ENCODE results near the gene UTP25. TPM values are rescaled to one million over a fixed set of nuclear protein-coding genes. Genes with fewer than 3 reads are reported as not detected.

UTP25 gene
- total and polyA plus RNA-seq, 12 donors: 2.2 to 11.6 (median 7.8) TPM

DNA sequence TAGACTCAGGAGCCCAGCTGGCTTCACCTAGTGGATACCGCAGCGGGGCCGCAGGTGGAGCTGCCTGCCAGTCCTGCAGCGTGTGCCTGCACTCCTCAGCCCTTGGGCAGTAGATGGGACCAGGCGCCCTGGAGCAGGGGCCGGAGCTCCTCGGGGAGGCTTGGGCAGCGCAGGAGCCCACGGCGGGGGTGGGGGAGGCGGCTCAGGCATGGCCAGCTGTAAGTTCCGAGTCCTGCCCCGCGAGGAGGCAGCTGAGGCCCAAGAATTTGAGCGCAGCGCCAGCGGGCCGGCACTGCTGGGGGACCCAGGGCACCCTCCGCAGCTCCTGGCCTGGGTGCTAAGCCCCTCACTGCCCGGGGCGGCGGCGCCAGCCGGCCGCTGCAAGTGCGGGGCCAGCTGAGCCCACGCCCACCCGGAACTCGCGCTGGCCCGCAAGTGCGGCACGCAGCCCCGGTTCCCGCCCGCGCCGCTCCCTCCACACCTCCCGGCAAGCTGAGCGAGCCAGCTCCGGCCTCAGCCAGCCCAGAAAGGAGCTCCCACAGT is 30.9 kb downstream of the UTP25 start:
- no peak for TF ChIP-seq POLR2A (IDR thresholded peaks at IDR 0.05)
- TF ChIP-seq, protein P1, sequence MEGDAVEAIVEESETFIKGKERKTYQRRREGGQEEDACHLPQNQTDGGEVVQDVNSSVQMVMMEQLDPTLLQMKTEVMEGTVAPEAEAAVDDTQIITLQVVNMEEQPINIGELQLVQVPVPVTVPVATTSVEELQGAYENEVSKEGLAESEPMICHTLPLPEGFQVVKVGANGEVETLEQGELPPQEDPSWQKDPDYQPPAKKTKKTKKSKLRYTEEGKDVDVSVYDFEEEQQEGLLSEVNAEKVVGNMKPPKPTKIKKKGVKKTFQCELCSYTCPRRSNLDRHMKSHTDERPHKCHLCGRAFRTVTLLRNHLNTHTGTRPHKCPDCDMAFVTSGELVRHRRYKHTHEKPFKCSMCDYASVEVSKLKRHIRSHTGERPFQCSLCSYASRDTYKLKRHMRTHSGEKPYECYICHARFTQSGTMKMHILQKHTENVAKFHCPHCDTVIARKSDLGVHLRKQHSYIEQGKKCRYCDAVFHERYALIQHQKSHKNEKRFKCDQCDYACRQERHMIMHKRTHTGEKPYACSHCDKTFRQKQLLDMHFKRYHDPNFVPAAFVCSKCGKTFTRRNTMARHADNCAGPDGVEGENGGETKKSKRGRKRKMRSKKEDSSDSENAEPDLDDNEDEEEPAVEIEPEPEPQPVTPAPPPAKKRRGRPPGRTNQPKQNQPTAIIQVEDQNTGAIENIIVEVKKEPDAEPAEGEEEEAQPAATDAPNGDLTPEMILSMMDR (IDR thresholded peaks at IDR 0.05): no peak
- H3K4me3 ChIP-seq: no peak overlapping the region
- H3K27ac ChIP-seq: no peak overlapping the region
- H3K9me3 ChIP-seq (replicated peaks in 1 of 3): no peaks in the 10 kb centered on the region
- H3K27me3 ChIP-seq: no peaks in the 10 kb centered on the region
- DNase-seq: no peak
- WGBS, 4 donors: 91 to 95% (median 94%) methylated on average over 9 to 41 of the region's 41 CpGs
- no peaks in the 10 kb centered on the region for H3K4me1 ChIP-seq (replicated peaks in 1 of 2)
- peaks cover 0 to 9% of the 10 kb centered on the region in 2 donors for H3K36me3 ChIP-seq (replicated peaks in 1 of 2)
- intact Hi-C loops (cut with DNase I): loop anchor here in 1 of 2 donors (5.0 kb wide), 1 partner anchor 134 kb away; no protein-coding TSS in a partner anchor

DNA sequence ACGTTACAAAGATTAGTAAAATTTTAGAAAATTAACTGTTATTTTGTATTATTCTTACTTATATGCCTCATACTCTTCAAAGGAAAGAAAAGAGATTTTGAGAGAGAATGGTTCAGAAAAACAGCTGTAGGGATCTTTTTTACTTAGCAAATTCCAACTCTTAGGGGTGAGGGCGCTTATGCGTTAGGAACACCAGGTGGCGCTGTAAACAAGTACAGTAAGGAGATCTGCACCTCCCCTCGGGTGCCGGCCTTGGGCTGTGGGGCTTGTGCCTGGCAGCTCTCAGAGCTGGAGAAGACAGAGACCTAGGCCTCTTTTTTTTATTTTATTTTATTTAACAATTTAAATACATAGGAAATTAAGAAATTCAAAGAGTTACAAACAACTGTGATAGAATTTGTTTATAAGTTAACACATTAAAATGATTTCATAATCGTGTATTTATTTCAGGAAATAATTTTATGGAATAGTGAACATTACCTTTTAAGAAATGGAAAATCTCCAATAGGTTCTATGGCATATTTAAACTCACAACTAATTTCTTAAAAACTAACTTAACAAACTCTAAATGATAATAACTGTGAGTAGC is 32.6 kb downstream of the UTP25 start:
- no peaks in the 10 kb centered on the region for H3K27me3 ChIP-seq
- no peak overlapping the region for H3K4me3 ChIP-seq
- TF ChIP-seq, protein P1 (IDR thresholded peaks at IDR 0.05): peak; percentile 75 to 96 (median 82)
- TF ChIP-seq POLR2A (IDR thresholded peaks at IDR 0.05): no peak
- H3K4me1 ChIP-seq (replicated peaks in 1 of 2): no peaks in the 10 kb centered on the region
- intact Hi-C loops (cut with DNase I): loop anchor here in 1 of 2 donors (5.0 to 10.0 kb wide), 3 partner anchors 74 to 452 kb away; partner anchors contain the start of gene SYT14
- H3K27ac ChIP-seq: no peak overlapping the region
- no peaks in the 10 kb centered on the region for H3K36me3 ChIP-seq (replicated peaks in 1 of 2)
- DNase-seq: peak; percentile 81 to 95 (median 92)
- WGBS, 4 donors: 12 to 15% (median 13%) methylated on average over 7 of the region's 7 CpGs
- H3K9me3 ChIP-seq (replicated peaks in 1 of 3): no peaks in the 10 kb centered on the region

- intact Hi-C loops (cut with DNase I): loop anchor here in 1 of 2 donors (5.0 to 10.0 kb wide), 3 partner anchors 74 to 451 kb away; partner anchors contain the start of gene SYT14
- no peak for DNase-seq
- Histone ChIP-seq H3K9me3 (replicated peaks in 1 of 3) (no peaks in the 10 kb centered on the region), H3K36me3 (replicated peaks in 1 of 2) (no peaks in the 10 kb centered on the region), H3K27ac (no peak overlapping the region), H3K27me3 (no peaks in the 10 kb centered on the region), H3K4me1 (replicated peaks in 1 of 2) (no peaks in the 10 kb centered on the region), H3K4me3 (no peak overlapping the region)
- 68 to 76% (median 72%) methylated on average over 2 of the region's 2 CpGs for WGBS, 4 donors
- TF ChIP-seq, protein P1 (IDR thresholded peaks at IDR 0.05): no peak
- no peak for TF ChIP-seq POLR2A (IDR thresholded peaks at IDR 0.05)
These were observed 33.5 kb downstream of the UTP25 start for GRCh38 chr1:209861242-209861641.

GRCh38 chr1:209862391-209863356 is 34.9 kb downstream of the UTP25 start:
- Histone ChIP-seq H3K9me3 (replicated peaks in 1 of 3) (peaks cover 0 to 2% (median 0%) of the 10 kb centered on the region in 3 donors), H3K27me3 (no peaks in the 10 kb centered on the region), H3K27ac (no peak overlapping the region), H3K36me3 (replicated peaks in 1 of 2) (no peaks in the 10 kb centered on the region), H3K4me1 (replicated peaks in 1 of 2) (no peaks in the 10 kb centered on the region), H3K4me3 (no peak overlapping the region)
- intact Hi-C loops (cut with DNase I): loop anchor here in 1 of 2 donors (5.0 to 10.0 kb wide), 3 partner anchors 72 to 450 kb away; partner anchors contain the start of gene SYT14
- DNase-seq: no peak
- TF ChIP-seq, protein P1 (IDR thresholded peaks at IDR 0.05): no peak
- no peak for TF ChIP-seq POLR2A (IDR thresholded peaks at IDR 0.05)
- 65 to 77% (median 71%) methylated on average over 16 of the region's 16 CpGs for WGBS, 4 donors

Data from adrenal gland (tissue), 12 donors.